Motor neuron (in vitro differentiated cells): Measurements from ENCODE around the gene FTO. TPM values are rescaled to one million over a fixed set of nuclear protein-coding genes. Genes with fewer than 3 reads are reported as not detected.
A peak's percentile ranks its signal among the peaks of the same experiment; 100 is the strongest.

Experiments
- ATAC-seq, 8 experiments: fragments of 200-7000 bp; cut with Tn5 transposase; replicated peaks in 6 of 8; 2 replicates each; pipeline ENCODE4 v1.8.0; 2021; ENCODE audit warnings: mild to moderate bottlenecking in 8 of 8, moderate library complexity in 8 of 8
- H3K27ac ChIP-seq, 2 donors: fragments of 250-450 bp; sonication (Bioruptor Pico); 2 replicates each; pipeline ENCODE4 v1.9.0; 2021; ENCODE audit warnings: antibody characterized with exemption in 2 of 2, mild to moderate bottlenecking in 2 of 2, moderate library complexity in 1 of 2
- H3K4me1 ChIP-seq, 2 donors: fragments of 250-450 bp; sonication (Bioruptor Pico); replicated peaks in 1 of 2; 2 replicates each; pipeline ENCODE4 v1.6.1; 2021; ENCODE audit warnings: antibody characterized with exemption in 2 of 2, mild to moderate bottlenecking in 2 of 2, moderate library complexity in 1 of 2
- H3K4me3 ChIP-seq, 5 donors: fragments of 250-450 bp; sonication (Bioruptor Pico); 2 replicates each; pipeline ENCODE4 v1.9.0; 2021; ENCODE audit warnings: antibody characterized with exemption in 5 of 5, mild to moderate bottlenecking in 5 of 5, moderate library complexity in 4 of 5
- WGBS, 10 experiments: fragments of 450-650 bp; shearing (Covaris generic); methylation state at CpG; one replicate each; pipeline ENCODE4 v1.0.0; 2022; 5-methylcytosine and 5-hydroxymethylcytosine counted together
- in situ Hi-C, 9 experiments: fragments of 400-800 bp; cut with MboI; loops; one replicate each; pipeline ENCODE4 v1.15.0; 2021; ENCODE audit warnings: low sequenced_read_pairs in 9 of 9, low pct_unique_long_range_greater_than_20kb in 2 of 9; ENCODE audit not compliant: unreplicated experiment in 9 of 9
- total RNA-seq, 8 experiments: library from RNA; unstranded; fragments of 300-600 nt; gene quantifications; 2 replicates each; pipeline versions ENCODE4 v1.2.3 to v1.2.4, GENCODE V29; 2022

The FTO gene
- total RNA-seq, 8 experiments from 2014 or later, result 73.8 to 143 (median 112) TPM

- Histone ChIP-seq H3K27ac (no peak overlapping the region), H3K4me3 (no peak overlapping the region), H3K4me1 (peaks cover 46 to 50% of the 10 kb centered on the region in 2 donors)
- 20 to 94% (median 59%) methylated on average over 3 to 7 of the region's 7 CpGs for WGBS, 10 experiments
- in situ Hi-C loops, result loop anchor here in 1 of 9 experiments (25.0 kb wide), 1 partner anchor 887 kb away; the partner anchor contains the start of gene IRX5
- ATAC-seq, result peak in 4 of 8 experiments; percentile 25 to 55 (median 53)
Observed at GRCh38 chr16:54050459-54051210, 346.7 kb downstream of the FTO start.

- in situ Hi-C loops, result loop anchor here in 1 of 9 experiments (25.0 kb wide), 1 partner anchor 885 kb away; the partner anchor contains the start of gene IRX5
- H3K27ac ChIP-seq, result no peak overlapping the region
- H3K4me3 ChIP-seq, result no peak overlapping the region
- peaks cover 46 to 50% of the 10 kb centered on the region in 2 donors for H3K4me1 ChIP-seq
- no peak for ATAC-seq
- WGBS, 10 experiments, result 85 to 100% (median 94%) methylated on average over 1 to 5 of the region's 5 CpGs; no CpG with 5 or more reads in 1 of the 10 experiments
Observed at GRCh38 chr16:54051821-54052220, 347.9 kb downstream of the FTO start.

- in situ Hi-C loops, result loop anchor here in 1 of 9 experiments (25.0 kb wide), 1 partner anchor 885 kb away; the partner anchor contains the start of gene IRX5
Observed at GRCh38 chr16:54052271-54052670, 348.3 kb downstream of the FTO start.

GRCh38 chr16:54053891-54054820 is 350.2 kb downstream of the FTO start:
- peaks cover 40 to 51% of the 10 kb centered on the region in 2 donors for H3K4me1 ChIP-seq
- 38 to 97% (median 55%) methylated on average over 3 to 15 of the region's 16 CpGs for WGBS, 10 experiments
- peak in 2 of 8 experiments; percentile 7 for ATAC-seq
- in situ Hi-C loops, result loop anchor here in 1 of 9 experiments (25.0 kb wide), 1 partner anchor 883 kb away; the partner anchor contains the start of gene IRX5
- H3K4me3 ChIP-seq, result no peak overlapping the region
- no peak overlapping the region for H3K27ac ChIP-seq

More at GRCh38 chr16:54052271-54052670, 348.3 kb downstream of the FTO start:
- H3K27ac ChIP-seq, result no peak overlapping the region
- ATAC-seq, result no peak
- no peak overlapping the region for H3K4me3 ChIP-seq
- WGBS, 10 experiments, result 60 to 97% (median 80%) methylated on average over 1 to 5 of the region's 5 CpGs; no CpG with 5 or more reads in 2 of the 10 experiments
- peaks cover 46 to 50% of the 10 kb centered on the region in 2 donors for H3K4me1 ChIP-seq

- in situ Hi-C loops, result loop anchor here in 1 of 9 experiments (25.0 kb wide), 1 partner anchor 882 kb away; the partner anchor contains the start of gene IRX5
- H3K4me1 ChIP-seq, result peaks cover 39 to 51% of the 10 kb centered on the region in 2 donors
- 74 to 100% (median 92%) methylated on average over 1 to 4 of the region's 4 CpGs; no CpG with 5 or more reads in 1 of the 10 experiments for WGBS, 10 experiments
- ATAC-seq, result no peak
- H3K4me3 ChIP-seq, result no peak overlapping the region
- H3K27ac ChIP-seq, result no peak overlapping the region
Observed at GRCh38 chr16:54055191-54055590, 351.2 kb downstream of the FTO start.

GRCh38 chr16:54055864-54056263 is 351.9 kb downstream of the FTO start:
- Histone ChIP-seq H3K4me3 (no peak overlapping the region), H3K27ac (no peak overlapping the region), H3K4me1 (peaks cover 32 to 51% of the 10 kb centered on the region in 2 donors)
- in situ Hi-C loops, result loop anchor here in 1 of 9 experiments (25.0 kb wide), 1 partner anchor 881 kb away; the partner anchor contains the start of gene IRX5
- no peak for ATAC-seq
- 94 to 100% (median 97%) methylated on average over 1 to 3 of the region's 3 CpGs; no CpG with 5 or more reads in 1 of the 10 experiments for WGBS, 10 experiments

- WGBS, 10 experiments, result 83 to 100% (median 97%) methylated on average over 1 to 3 of the region's 3 CpGs; no CpG with 5 or more reads in 1 of the 10 experiments
- in situ Hi-C loops, result loop anchor here in 1 of 9 experiments (25.0 kb wide), 1 partner anchor 880 kb away; the partner anchor contains the start of gene IRX5
- ATAC-seq, result no peak
Observed at GRCh38 chr16:54056921-54057320, 353.0 kb downstream of the FTO start.

GRCh38 chr16:54059319-54059718 is 355.4 kb downstream of the FTO start:
- H3K4me1 ChIP-seq, result peaks cover 41 to 71% of the 10 kb centered on the region in 2 donors
- no peak overlapping the region for H3K4me3 ChIP-seq
- ATAC-seq, result peak in 5 of 8 experiments; percentile 51 to 72 (median 69)
- H3K27ac ChIP-seq, result no peak overlapping the region
- in situ Hi-C loops, result loop anchor here in 1 of 9 experiments (25.0 kb wide), 1 partner anchor 878 kb away; the partner anchor contains the start of gene IRX5
- 42 to 100% (median 62%) methylated on average over 2 to 5 of the region's 6 CpGs; no CpG with 5 or more reads in 3 of the 10 experiments for WGBS, 10 experiments

More at GRCh38 chr16:54056921-54057320, 353.0 kb downstream of the FTO start:
- no peak overlapping the region for H3K4me3 ChIP-seq
- peaks cover 34 to 56% of the 10 kb centered on the region in 2 donors for H3K4me1 ChIP-seq
- no peak overlapping the region for H3K27ac ChIP-seq

- peak overlapping the region in 1 of 2 donors; percentile 22 for H3K27ac ChIP-seq
- 45 to 93% (median 76%) methylated on average over 4 to 10 of the region's 10 CpGs for WGBS, 10 experiments
- H3K4me3 ChIP-seq, result no peak overlapping the region
- in situ Hi-C loops, result loop anchor here in 1 of 9 experiments (25.0 kb wide), 1 partner anchor 876 kb away; the partner anchor contains the start of gene IRX5
- peak in 6 of 8 experiments; percentile 50 to 68 (median 62) for ATAC-seq
- peaks cover 36 to 67% of the 10 kb centered on the region in 2 donors for H3K4me1 ChIP-seq
Observed at GRCh38 chr16:54060599-54061421, 356.9 kb downstream of the FTO start.

- Histone ChIP-seq H3K4me1 (peaks cover 36 to 71% of the 10 kb centered on the region in 2 donors), H3K4me3 (no peak overlapping the region), H3K27ac (no peak overlapping the region)
- in situ Hi-C loops, result loop anchor here in 1 of 9 experiments (25.0 kb wide), 1 partner anchor 876 kb away; the partner anchor contains the start of gene IRX5
- no peak for ATAC-seq
- 93 to 100% (median 100%) methylated on average over 1 to 5 of the region's 6 CpGs; no CpG with 5 or more reads in 5 of the 10 experiments for WGBS, 10 experiments
Observed at GRCh38 chr16:54061454-54061853, 357.5 kb downstream of the FTO start.
